Omental fat pad (tissue), 4 donors: ENCODE data around the gene SLK. TPM values are rescaled to one million over a fixed set of nuclear protein-coding genes. Genes with fewer than 3 reads are reported as not detected.

ENCODE experiments used
- ATAC-seq: fragments of 150-250 bp; one replicate; pipeline ENCODE4 v1.9.1; 2016; ENCODE audit warnings: mild to moderate bottlenecking, moderate library complexity; ENCODE audit not compliant: low FRiP score
- DNase-seq: peaks from one replicate; pipeline ENCODE4 v3.0.0-alpha.2; 2019; ENCODE audit warnings: low spot score
- CTCF ChIP-seq, 3 donors: fragments of 450-650 bp; IDR thresholded peaks; one replicate each; pipeline ENCODE4 v1.5.1; 2016 to 2017; ENCODE audit warnings: antibody characterized with exemption in 3 of 3, mild to moderate bottlenecking in 3 of 3, moderate library complexity in 2 of 3
- total RNA-seq, 4 donors: library from RNA; depleted of rRNA; stranded (reverse); fragments of >200 nt; gene quantifications; one replicate each; pipeline ENCODE4 v1.1.0, GENCODE V29; 2016

Gene SLK
- total RNA-seq, 4 donors from 2014 or later = 49.0 to 97.0 (median 61.8) TPM

- TF ChIP-seq CTCF (IDR thresholded peaks at IDR 0.05) = no peak
- DNase-seq (no peak), ATAC-seq (no peak)
Observed at GRCh38 chr10:103936022-103936421, 30.9 kb upstream of the SLK start.

- TF ChIP-seq CTCF (IDR thresholded peaks at IDR 0.05) = no peak
- ATAC-seq (no peak), DNase-seq (no peak)
Observed at GRCh38 chr10:103939522-103939921, 27.4 kb upstream of the SLK start.

- TF ChIP-seq CTCF (IDR thresholded peaks at IDR 0.05) = no peak
- DNase-seq (no peak), ATAC-seq (no peak)
Observed at GRCh38 chr10:103941801-103942200, 25.1 kb upstream of the SLK start.

- ATAC-seq = no peak
- no peak for DNase-seq
- no peak for TF ChIP-seq CTCF (IDR thresholded peaks at IDR 0.05)
Observed at GRCh38 chr10:103942866-103943265, 24.1 kb upstream of the SLK start.

- ATAC-seq = no peak
- TF ChIP-seq CTCF (IDR thresholded peaks at IDR 0.05) = no peak
- DNase-seq = no peak
Observed at GRCh38 chr10:103947799-103948516, 19.0 kb upstream of the SLK start.

GRCh38 chr10:103949728-103950127 lies 17.2 kb upstream of the SLK start:
- DNase-seq (no peak), ATAC-seq (no peak)
- no peak for TF ChIP-seq CTCF (IDR thresholded peaks at IDR 0.05)

- DNase-seq = no peak
- ATAC-seq = no peak
- TF ChIP-seq CTCF (IDR thresholded peaks at IDR 0.05) = no peak
Observed at GRCh38 chr10:103951183-103951582, 15.8 kb upstream of the SLK start.
